Lower leg skin (tissue), 4 donors: ENCODE measurements around the gene LRBA. TPM values are rescaled to one million over a fixed set of nuclear protein-coding genes. Genes with fewer than 3 reads are reported as not detected.

Experiments used
- DNase-seq, 2 donors: peaks; one replicate each; pipeline ENCODE4 v3.0.0-alpha.2; 2019; ENCODE audit warnings: low spot score in 2 of 2
- H3K4me3 ChIP-seq: fragments of 200-600 bp; sonication (generic); 2 replicates; pipeline ENCODE4 v1.5.1; 2017; ENCODE audit warnings: mild to moderate bottlenecking, low read depth; ENCODE audit not compliant: poor library complexity, severe bottlenecking
- CTCF ChIP-seq, 3 donors: fragments of 450-650 bp; IDR thresholded peaks; one replicate each; pipeline ENCODE4 v1.5.1; 2016; ENCODE audit warnings: antibody characterized with exemption in 3 of 3, mild to moderate bottlenecking in 3 of 3, moderate library complexity in 2 of 3
- POLR2A ChIP-seq, 2 donors: fragments of 450-650 bp; IDR thresholded peaks; one replicate each; pipeline ENCODE4 v1.6.1; 2016 to 2017; ENCODE audit warnings: antibody characterized with exemption in 2 of 2, mild to moderate bottlenecking in 1 of 2, moderate library complexity in 1 of 2
- WGBS, 2 donors: methylation state at CpG; one replicate each; pipeline ENCODE4 v1.1.5; 2018; 5-methylcytosine and 5-hydroxymethylcytosine counted together
- intact Hi-C: fragments of 100-400 bp; cut with DNase I; formaldehyde crosslinking; loops from one replicate; pipeline ENCODE4 v1.15.0; 2023; ENCODE audit warnings: low total_unique reads
- total RNA-seq, 4 donors: library from RNA; depleted of rRNA; stranded (reverse); fragments of >200 nt; gene quantifications; one replicate each; pipeline ENCODE4 v1.1.0, GENCODE V29; 2016

Gene LRBA
- total RNA-seq, 4 donors from 2014 or later = 71.9 to 86.8 (median 75.0) TPM

GRCh38 chr4:150215601-150216000 lies 799.5 kb downstream of the LRBA start:
- no peak overlapping the region for H3K4me3 ChIP-seq
- WGBS, 2 donors = 51 to 54% methylated on average over 3 of the region's 3 CpGs
- TF ChIP-seq POLR2A (IDR thresholded peaks at IDR 0.05) (no peak), CTCF (IDR thresholded peaks at IDR 0.05) (no peak)
- intact Hi-C loops = no loop called here
- no peak for DNase-seq

Other genes with a start within 250 kb of the LRBA start
- gene RPS3A, start 84.3 kb upstream of the LRBA start, total RNA-seq = 1,000 to 10,000 TPM; 2,776 to 4,436 (median 3,829) TPM